Putamen (tissue), 1 donor: ENCODE measurements around the gene CHRNA3.
"Not testable (repeated sequence)": the region's sequence is repeated elsewhere in the genome, so short reads cannot be mapped to it uniquely, and the experiment has no call there.

Source experiments
- DNase-seq: peaks from one replicate; pipeline ENCODE4 v3.0.0-alpha.2; 2016; ENCODE audit warnings: low spot score

CHRNA3 gene

DNA sequence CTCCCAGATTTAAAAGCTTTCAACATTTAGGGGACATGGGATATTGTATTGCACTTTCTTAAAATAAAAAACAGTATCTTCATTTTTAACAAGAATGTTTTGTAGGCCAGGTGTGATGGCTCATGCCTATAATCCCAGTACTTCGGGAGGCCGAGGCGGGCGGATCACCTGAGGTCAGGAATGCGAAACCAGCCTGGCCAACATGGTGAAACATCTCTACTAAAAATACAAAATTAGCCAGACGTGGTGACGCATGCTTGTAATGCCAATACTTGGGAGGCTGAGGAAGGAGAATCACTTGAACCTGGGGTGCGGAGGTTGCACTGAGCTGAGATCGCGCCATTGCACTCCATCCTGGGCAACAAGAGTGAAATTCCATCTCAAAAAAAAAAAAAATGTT is 60.6 kb downstream of the CHRNA3 start:
- DNase-seq = not testable (repeated sequence)

DNA sequence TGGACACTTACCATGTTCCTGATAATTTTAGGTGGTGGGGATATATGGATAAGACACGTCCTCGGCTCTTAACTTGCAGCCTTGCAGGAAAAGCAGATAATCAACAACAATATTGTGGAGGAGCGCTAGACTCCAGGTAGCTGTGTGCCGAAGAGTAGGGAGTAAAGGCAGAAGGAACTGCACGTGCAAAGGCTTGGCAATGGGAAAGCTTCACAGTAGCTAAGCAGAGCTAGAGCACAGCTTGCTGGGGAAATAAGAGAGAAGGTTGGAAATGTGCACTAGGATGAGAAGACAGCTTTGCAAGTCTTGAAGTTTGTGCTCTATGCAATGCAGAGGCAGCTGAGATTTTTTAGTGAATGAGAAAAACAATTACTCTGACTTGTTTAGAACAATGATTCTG is 68.2 kb downstream of the CHRNA3 start:
- no peak for DNase-seq

DNA sequence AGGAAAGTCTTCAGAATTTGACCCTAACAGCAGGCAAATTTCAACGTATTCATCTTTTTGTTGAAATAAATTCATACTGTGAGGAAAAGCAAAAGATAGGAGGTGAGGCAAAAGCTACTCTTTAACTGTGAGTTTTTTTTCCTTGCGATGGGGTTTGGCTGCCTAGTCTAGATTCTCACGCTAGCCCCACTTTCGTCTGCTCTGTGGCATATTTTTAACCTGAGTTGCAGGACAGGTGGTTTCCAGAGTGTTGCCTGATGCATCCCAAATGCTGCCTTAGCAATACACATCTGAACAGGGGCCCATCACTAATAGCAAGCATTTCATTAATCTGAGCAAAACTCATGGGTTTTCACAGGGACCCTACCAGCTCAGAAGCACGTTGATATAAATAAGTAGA is 68.9 kb downstream of the CHRNA3 start:
- no peak for DNase-seq

DNA sequence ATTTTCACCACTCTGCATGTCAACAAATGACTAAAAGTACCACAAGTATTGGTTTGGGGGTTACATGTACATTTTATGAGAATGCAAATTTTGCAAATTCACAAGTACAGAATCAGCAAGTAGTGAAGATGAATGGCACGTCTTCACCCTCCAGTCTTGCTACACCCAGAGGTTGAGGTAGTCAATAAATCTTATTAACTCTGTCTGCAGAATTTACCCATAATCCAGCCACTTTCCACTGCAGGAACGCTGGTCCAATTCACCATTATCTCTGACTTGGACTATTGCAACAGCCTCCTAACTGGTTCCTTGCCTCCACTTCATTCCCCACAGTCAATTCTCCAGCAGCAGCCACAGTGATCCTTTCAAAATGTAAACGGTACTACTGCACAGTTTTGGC is 70.0 kb downstream of the CHRNA3 start:
- DNase-seq = no peak

DNA sequence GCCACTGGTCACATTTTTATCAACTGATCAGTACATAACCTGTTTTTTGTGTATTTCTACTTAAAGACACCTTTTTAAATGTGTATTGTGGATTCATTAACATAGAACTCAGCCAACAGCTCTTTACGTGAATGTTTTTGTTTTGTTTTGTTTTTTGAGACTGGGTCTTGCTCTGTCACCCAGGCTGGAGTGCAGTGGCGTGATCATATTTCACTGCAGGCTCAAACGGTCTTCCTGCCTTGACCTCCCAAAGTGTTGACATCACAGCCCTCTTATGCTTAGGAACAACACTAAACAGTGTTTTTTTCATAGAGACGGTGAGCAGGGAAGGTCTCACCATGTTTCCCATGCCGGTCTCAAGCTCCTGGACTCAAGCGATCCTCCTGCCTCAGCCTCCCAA is 70.6 kb downstream of the CHRNA3 start:
- no peak for DNase-seq
